Spinal cord (tissue), 10 donors: ENCODE results near the gene FCMR. TPM values are rescaled to one million over a fixed set of nuclear protein-coding genes. Genes with fewer than 3 reads are reported as not detected.

Experiments
- DNase-seq, 6 donors: peaks; one replicate each; pipeline versions ENCODE4 v3.0.0 to v3.0.0-alpha.2; 2013 to 2015; ENCODE audit warnings: low spot score in 6 of 6, low read depth in 4 of 6
- H3K27ac ChIP-seq: one replicate; pipeline ENCODE4 v1.5.1; 2013; ENCODE audit warnings: low read depth, low read length, control low read depth
- H3K27me3 ChIP-seq: one replicate; pipeline ENCODE4 v1.6.1; 2013; ENCODE audit warnings: low read length; ENCODE audit not compliant: control insufficient read depth, insufficient read depth
- H3K36me3 ChIP-seq: one replicate; pipeline ENCODE4 v1.6.1; 2013; ENCODE audit warnings: low read length; ENCODE audit not compliant: control insufficient read depth, insufficient read depth
- H3K4me1 ChIP-seq: one replicate; pipeline ENCODE4 v1.6.1; 2013; ENCODE audit warnings: low read length; ENCODE audit not compliant: control insufficient read depth, insufficient read depth
- H3K4me3 ChIP-seq: one replicate; pipeline ENCODE4 v1.5.1; 2013; ENCODE audit warnings: low read depth, low read length, control low read depth
- H3K9me3 ChIP-seq: one replicate; pipeline ENCODE4 v1.6.1; 2013; ENCODE audit warnings: low read length; ENCODE audit not compliant: control insufficient read depth, insufficient read depth
- WGBS: methylation state at CpG from one replicate; pipeline ENCODE4 v1.1.5; 2013; ENCODE audit warnings: missing lambda C conversion rate; ENCODE audit not compliant: insufficient coverage; 5-methylcytosine and 5-hydroxymethylcytosine counted together
- polyA plus RNA-seq, 2 donors: library from polyadenylated mRNA; unstranded; fragments of 120-200 nt; gene quantifications; one replicate each; pipeline ENCODE4 v1.2.1, GENCODE V29; 2013; ENCODE audit not compliant: insufficient read length in 2 of 2
- total RNA-seq, 2 donors: library from RNA; depleted of rRNA in 1 of 2; stranded (reverse); fragments of 120-200 nt in 1 of 2; fragments of >200 nt in 1 of 2; gene quantifications; one replicate each; pipeline versions ENCODE4 v1.2.3 to v1.2.4, GENCODE V29; 2013 to 2014
- donor health status: healthy.

FCMR gene
- total and polyA plus RNA-seq, 4 donors = 0.89 to 1.9 (median 1.6) TPM

GRCh38 chr1:206896261-206896660 is 25.5 kb downstream of the FCMR start:
- no peaks in the 10 kb centered on the region for H3K9me3 ChIP-seq
- no peaks in the 10 kb centered on the region for H3K4me1 ChIP-seq
- no peak overlapping the region for H3K4me3 ChIP-seq
- no peak for DNase-seq
- WGBS = 100% methylated on average over 1 of the region's 3 CpGs
- H3K27me3 ChIP-seq = no peaks in the 10 kb centered on the region
- H3K27ac ChIP-seq = no peak overlapping the region
- no peaks in the 10 kb centered on the region for H3K36me3 ChIP-seq

- Histone ChIP-seq H3K4me1 (no peaks in the 10 kb centered on the region), H3K36me3 (no peaks in the 10 kb centered on the region), H3K9me3 (no peaks in the 10 kb centered on the region), H3K27ac (no peak overlapping the region), H3K4me3 (no peak overlapping the region), H3K27me3 (no peaks in the 10 kb centered on the region)
- 65% methylated on average over 2 of the region's 3 CpGs for WGBS
- DNase-seq = peak in 1 of 6 donors; percentile 62
Observed at GRCh38 chr1:206895837-206896242, 25.9 kb downstream of the FCMR start.

GRCh38 chr1:206895325-206895724 is 26.4 kb downstream of the FCMR start:
- no peaks in the 10 kb centered on the region for H3K27me3 ChIP-seq
- no peak overlapping the region for H3K27ac ChIP-seq
- no peak for DNase-seq
- no peak overlapping the region for H3K4me3 ChIP-seq
- H3K9me3 ChIP-seq = no peaks in the 10 kb centered on the region
- H3K36me3 ChIP-seq = no peaks in the 10 kb centered on the region
- WGBS = 91% methylated on average over 3 of the region's 3 CpGs
- no peaks in the 10 kb centered on the region for H3K4me1 ChIP-seq

GRCh38 chr1:206893380-206893779 is 28.4 kb downstream of the FCMR start:
- Histone ChIP-seq H3K9me3 (no peaks in the 10 kb centered on the region), H3K36me3 (no peaks in the 10 kb centered on the region), H3K27me3 (no peaks in the 10 kb centered on the region), H3K4me1 (no peaks in the 10 kb centered on the region), H3K27ac (no peak overlapping the region), H3K4me3 (no peak overlapping the region)
- DNase-seq = peak in 1 of 6 donors; percentile 73
- 73% methylated on average over 1 of the region's 2 CpGs for WGBS

GRCh38 chr1:206892351-206892984 is 29.3 kb downstream of the FCMR start:
- DNase-seq = no peak
- Histone ChIP-seq H3K4me1 (no peaks in the 10 kb centered on the region), H3K9me3 (no peaks in the 10 kb centered on the region), H3K4me3 (no peak overlapping the region), H3K27me3 (no peaks in the 10 kb centered on the region), H3K27ac (no peak overlapping the region), H3K36me3 (no peaks in the 10 kb centered on the region)
- no CpG with 5 or more reads among the region's 3 CpGs for WGBS

- no peaks in the 10 kb centered on the region for H3K27me3 ChIP-seq
- H3K27ac ChIP-seq = no peak overlapping the region
- no peaks in the 10 kb centered on the region for H3K4me1 ChIP-seq
- H3K36me3 ChIP-seq = no peaks in the 10 kb centered on the region
- H3K4me3 ChIP-seq = no peak overlapping the region
- WGBS = 67% methylated on average over 1 of the region's 1 CpG
- DNase-seq = no peak
- no peaks in the 10 kb centered on the region for H3K9me3 ChIP-seq
Observed at GRCh38 chr1:206891412-206891811, 30.3 kb downstream of the FCMR start.

GRCh38 chr1:206890125-206891060 is 31.3 kb downstream of the FCMR start:
- Histone ChIP-seq H3K27ac (no peak overlapping the region), H3K4me1 (no peaks in the 10 kb centered on the region), H3K36me3 (no peaks in the 10 kb centered on the region), H3K4me3 (no peak overlapping the region), H3K27me3 (no peaks in the 10 kb centered on the region), H3K9me3 (no peaks in the 10 kb centered on the region)
- DNase-seq = peak in 2 of 6 donors; percentile 16 to 67
- WGBS = 88% methylated on average over 11 of the region's 15 CpGs

- Histone ChIP-seq H3K27me3 (no peaks in the 10 kb centered on the region), H3K27ac (no peak overlapping the region), H3K4me1 (no peaks in the 10 kb centered on the region), H3K4me3 (no peak overlapping the region), H3K9me3 (no peaks in the 10 kb centered on the region), H3K36me3 (no peaks in the 10 kb centered on the region)
- no peak for DNase-seq
- WGBS = 83% methylated on average over 2 of the region's 4 CpGs
Observed at GRCh38 chr1:206887701-206888100, 34.0 kb downstream of the FCMR start.

- Histone ChIP-seq H3K4me1 (no peaks in the 10 kb centered on the region), H3K27me3 (no peaks in the 10 kb centered on the region), H3K9me3 (no peaks in the 10 kb centered on the region), H3K27ac (no peak overlapping the region), H3K36me3 (no peaks in the 10 kb centered on the region), H3K4me3 (no peak overlapping the region)
- no peak for DNase-seq
- WGBS = no CpG with 5 or more reads among the region's 1 CpG
Observed at GRCh38 chr1:206886831-206887230, 34.9 kb downstream of the FCMR start.
